IMR-90 (cell line): Measurements from ENCODE around the gene HAGHL. TPM values are rescaled to one million over a fixed set of nuclear protein-coding genes. Genes with fewer than 3 reads are reported as not detected.
"Not testable (repeated sequence)": the region's sequence is repeated elsewhere in the genome, so short reads cannot be mapped to it uniquely, and the experiment has no call there.

Source experiments
- ATAC-seq: fragments of 200-7000 bp; cut with Tn5 transposase; 2 replicates; pipeline ENCODE4 v1.9.1; 2020; ENCODE audit warnings: low read depth, mild to moderate bottlenecking, moderate library complexity
- BruUV-seq: library from RNA; stranded (reverse); fragments of 400-500 nt; replicated peaks from 2 replicates; lab custom pipeline; 2021; lab: Mats Ljungman, UMichigan
- CTCF ChIA-PET: fragments of 300-600 bp; formaldehyde crosslinking; extraction: SDS; loops from one replicate; lab custom pipeline; 2021; ENCODE audit warnings: antibody characterized with exemption; lab: Yijun Ruan, JAX
- POLR2A ChIA-PET: fragments of 300-600 bp; sonication (Branson Sonifier 250); formaldehyde crosslinking; loops from one replicate; lab custom pipeline; 2022; ENCODE audit warnings: antibody characterized with exemption; ENCODE audit not compliant: unreplicated experiment; lab: Charles Lee
- DNase-seq: peaks from one replicate; pipeline ENCODE4 v3.0.0; 2013
- H2AFZ ChIP-seq: replicated peaks from 2 replicates; pipeline ENCODE3; 2013; ENCODE audit warnings: low read length, mild to moderate bottlenecking; ENCODE audit not compliant: poor library complexity
- H2AK5ac ChIP-seq: 2 replicates; pipeline ENCODE4 v1.6.1; 2013; ENCODE audit warnings: low read depth, low read length, inconsistent platforms
- H2AK9ac ChIP-seq: replicated peaks from 2 replicates; pipeline ENCODE3; 2013; ENCODE audit warnings: mild to moderate bottlenecking, low read depth, low read length, moderate library complexity; ENCODE audit not compliant: poor library complexity
- H2BK120ac ChIP-seq: 2 replicates; pipeline ENCODE4 v1.6.1; 2013; ENCODE audit warnings: low read depth, low read length, inconsistent platforms
- H2BK15ac ChIP-seq: 3 replicates; pipeline ENCODE4 v1.6.1; 2013; ENCODE audit warnings: low read depth, low read length, inconsistent platforms
- H2BK20ac ChIP-seq: 2 replicates; pipeline ENCODE4 v1.6.1; 2013; ENCODE audit warnings: low read depth, mild to moderate bottlenecking, inconsistent platforms, low read length, moderate library complexity
- H2BK5ac ChIP-seq: 2 replicates; pipeline ENCODE4 v1.6.1; 2013; ENCODE audit warnings: mild to moderate bottlenecking, low read depth, low read length, inconsistent platforms; ENCODE audit not compliant: poor library complexity, severe bottlenecking
- H3K14ac ChIP-seq: replicated peaks from 2 replicates; pipeline ENCODE4 v1.6.1; 2013; ENCODE audit warnings: low read depth, low read length, inconsistent platforms
- H3K18ac ChIP-seq: 2 replicates; pipeline ENCODE4 v1.6.1; 2013; ENCODE audit warnings: low read depth, low read length, control low read depth
- H3K23ac ChIP-seq: 2 replicates; pipeline ENCODE4 v1.6.1; 2013; ENCODE audit warnings: low read depth, low read length, inconsistent platforms
- H3K27ac ChIP-seq: 2 replicates; pipeline ENCODE4 v1.5.1; 2013; ENCODE audit warnings: mild to moderate bottlenecking, control low read depth, low read length; ENCODE audit not compliant: insufficient read depth
- H3K27me3 ChIP-seq: 2 replicates; pipeline ENCODE4 v1.6.1; 2013; ENCODE audit warnings: low read length; ENCODE audit not compliant: control insufficient read depth, insufficient read depth
- H3K36me3 ChIP-seq: 2 replicates; pipeline ENCODE4 v1.6.1; 2013; ENCODE audit warnings: low read length, mixed read lengths; ENCODE audit not compliant: control insufficient read depth, insufficient read depth
- H3K4ac ChIP-seq: 2 replicates; pipeline ENCODE4 v1.6.1; 2013; ENCODE audit warnings: low read depth, low read length, inconsistent platforms
- H3K4me1 ChIP-seq: 2 replicates; pipeline ENCODE4 v1.6.1; 2013; ENCODE audit warnings: low read length, mixed read lengths; ENCODE audit not compliant: control insufficient read depth, insufficient read depth
- H3K4me2 ChIP-seq: 2 replicates; pipeline ENCODE4 v1.6.1; 2013; ENCODE audit warnings: low read depth, mild to moderate bottlenecking, control low read depth, low read length, moderate library complexity
- H3K4me3 ChIP-seq: 2 replicates; pipeline ENCODE4 v1.5.1; 2013; ENCODE audit warnings: low read depth, mild to moderate bottlenecking, control low read depth, low read length, moderate library complexity; ENCODE audit not compliant: insufficient read depth
- H3K56ac ChIP-seq: 2 replicates; pipeline ENCODE4 v1.6.1; 2013; ENCODE audit warnings: low read length, inconsistent platforms; ENCODE audit not compliant: insufficient read depth; ENCODE audit errors: extremely low read depth
- H3K79me1 ChIP-seq, 2 experiments: 2 replicates each; pipeline ENCODE4 v1.6.1; 2013; ENCODE audit warnings: low read length in 2 of 2, inconsistent platforms in 1 of 2, low read depth in 1 of 2
- H3K9ac ChIP-seq: 2 replicates; pipeline ENCODE4 v1.6.1; 2013; ENCODE audit warnings: low read depth, low read length, control low read depth
- H3K9me1 ChIP-seq: 2 replicates; pipeline ENCODE4 v1.6.1; 2013; ENCODE audit warnings: low read length, inconsistent platforms; ENCODE audit not compliant: insufficient read depth
- H3K9me3 ChIP-seq: 2 replicates; pipeline ENCODE4 v1.6.1; 2013; ENCODE audit warnings: low read length; ENCODE audit not compliant: control insufficient read depth, insufficient read depth
- H4K20me1 ChIP-seq: 2 replicates; pipeline ENCODE4 v1.6.1; 2013; ENCODE audit warnings: low read length, inconsistent platforms; ENCODE audit not compliant: insufficient read depth
- H4K5ac ChIP-seq: 2 replicates; pipeline ENCODE4 v1.6.1; 2013; ENCODE audit warnings: mild to moderate bottlenecking, low read depth, low read length, control low read depth
- H4K8ac ChIP-seq, 2 experiments: 2 replicates each; pipeline ENCODE4 v1.6.1; 2013; ENCODE audit warnings: low read depth in 2 of 2, low read length in 2 of 2, control low read depth in 1 of 2, inconsistent platforms in 1 of 2
- H4K91ac ChIP-seq: 2 replicates; pipeline ENCODE4 v1.6.1; 2013; ENCODE audit warnings: low read depth, low read length, inconsistent platforms; ENCODE audit not compliant: insufficient read depth
- BHLHE40 ChIP-seq: fragments of 150-350 bp; IDR thresholded peaks from 2 replicates; pipeline ENCODE4 v1.6.1; 2016; ENCODE audit warnings: mild to moderate bottlenecking, low read depth, low read length
- CEBPB ChIP-seq: IDR thresholded peaks from 2 replicates; pipeline ENCODE4 v1.6.1; 2012; ENCODE audit warnings: low read depth, low read length, improper control_type of control experiment
- FOS ChIP-seq: fragments of 150-350 bp; IDR thresholded peaks from 2 replicates; pipeline ENCODE4 v1.6.1; 2016; ENCODE audit warnings: low read depth, low read length
- MAZ ChIP-seq: IDR thresholded peaks from 2 replicates; pipeline ENCODE4 v1.6.1; 2012; ENCODE audit warnings: low read depth, mild to moderate bottlenecking, low read length, improper control_type of control experiment, moderate library complexity, borderline replicate concordance
- RAD21 ChIP-seq: IDR thresholded peaks from 2 replicates; pipeline ENCODE4 v1.6.1; 2012; ENCODE audit warnings: low read length, improper control_type of control experiment
- SMC3 ChIP-seq: fragments of 150-350 bp; IDR thresholded peaks from 2 replicates; pipeline ENCODE4 v1.6.1; 2016; ENCODE audit warnings: low read depth, mild to moderate bottlenecking, antibody characterized with exemption, low read length, moderate library complexity
- WGBS, 2 experiments: methylation state at CpG; one replicate each; pipeline versions ENCODE4 v1.1.5 to v1.1.7; 2013; ENCODE audit warnings: missing lambda C conversion rate in 2 of 2; ENCODE audit not compliant: insufficient read length in 1 of 2; ENCODE audit errors: extremely low coverage in 2 of 2; 5-methylcytosine and 5-hydroxymethylcytosine counted together
- dilution Hi-C: fragments of 300-500 bp; cut with HindIII; formaldehyde crosslinking; loops from one replicate; pipeline ENCODE4 v1.14.3; 2018; ENCODE audit warnings: low sequenced_read_pairs; ENCODE audit not compliant: unreplicated experiment
- in situ Hi-C: fragments of 300-500 bp; cut with MboI; formaldehyde crosslinking; loops from 3 replicates; pipeline ENCODE4 v1.14.3; 2019; ENCODE audit warnings: low sequenced_read_pairs, inconsistent platforms, mixed read lengths
- intact Hi-C: fragments of 100-400 bp; cut with micrococcal nuclease; formaldehyde crosslinking; loops from 2 replicates; pipeline ENCODE4 v1.10.0; 2022
- polyA plus RNA-seq, 3 experiments: library from polyadenylated mRNA; depleted of rRNA; stranded (reverse); fragments of >200 nt; gene quantifications; 2 replicates each; pipeline ENCODE4 v1.2.3, GENCODE V29; 2012; ENCODE audit warnings: low replicate concordance in 1 of 3
- total RNA-seq: library from RNA; depleted of rRNA; stranded (reverse); fragments of >200 nt; gene quantifications from 2 replicates; pipeline ENCODE4 v1.2.3, GENCODE V29; 2012
- TF ChIP-seq, protein P1 (sequence below): conservative IDR thresholded peaks from 2 replicates; pipeline ENCODE4 v1.5.1; 2012; ENCODE audit warnings: mild to moderate bottlenecking, low read depth, low read length, improper control_type of control experiment
- TF ChIP-seq, protein P2 (sequence below): fragments of 150-350 bp; IDR thresholded peaks from 2 replicates; pipeline ENCODE4 v1.6.1; 2017; ENCODE audit warnings: mild to moderate bottlenecking, antibody characterized with exemption, low read length, low read depth

HAGHL gene
- total and polyA plus RNA-seq, 2 of the 4 experiments (the other 2 are of a cell fraction) = 3.0 to 12.5 TPM

DNA sequence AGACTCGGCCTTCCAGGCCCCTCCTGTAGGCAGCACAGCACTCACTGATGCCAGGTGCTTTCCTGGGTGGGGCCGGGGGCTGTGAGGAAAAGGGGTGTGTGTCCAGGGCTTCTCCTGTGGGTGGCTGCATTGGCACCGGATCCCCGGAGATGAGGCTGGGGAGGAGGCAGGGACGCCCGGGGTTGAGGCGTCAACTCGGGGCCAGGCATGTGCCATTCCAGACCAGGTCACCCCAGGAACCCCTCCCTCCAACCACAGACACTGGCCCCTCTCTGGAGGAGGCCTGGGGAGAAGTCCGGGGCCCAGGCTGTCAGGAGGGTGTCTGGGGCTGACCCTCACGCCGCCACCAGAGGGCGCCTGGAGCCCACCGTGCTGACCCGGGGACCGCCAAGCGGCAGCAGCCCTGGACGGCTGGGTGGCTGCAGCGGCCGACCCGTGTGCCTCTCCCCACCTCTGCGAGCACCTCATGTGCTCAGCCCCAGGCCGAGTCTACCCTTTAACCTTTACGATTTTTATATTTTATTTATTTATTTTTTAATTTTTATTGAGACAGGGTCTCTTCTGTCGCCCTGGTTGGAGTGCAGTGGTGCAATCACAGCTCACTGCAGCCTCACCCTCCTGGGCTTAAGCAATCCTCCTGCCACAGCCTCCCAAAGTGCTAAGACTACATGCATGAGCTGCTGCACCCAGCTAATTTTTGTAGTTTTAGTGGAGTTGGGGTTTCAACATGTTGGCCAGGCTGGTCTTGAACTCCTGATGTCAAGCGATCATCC lies 15.2 kb upstream of the HAGHL start (continued):
- no peak for TF ChIP-seq BHLHE40
- peak; percentile 30; the same call in 1 of the 2 replicates for TF ChIP-seq MAZ

DNA sequence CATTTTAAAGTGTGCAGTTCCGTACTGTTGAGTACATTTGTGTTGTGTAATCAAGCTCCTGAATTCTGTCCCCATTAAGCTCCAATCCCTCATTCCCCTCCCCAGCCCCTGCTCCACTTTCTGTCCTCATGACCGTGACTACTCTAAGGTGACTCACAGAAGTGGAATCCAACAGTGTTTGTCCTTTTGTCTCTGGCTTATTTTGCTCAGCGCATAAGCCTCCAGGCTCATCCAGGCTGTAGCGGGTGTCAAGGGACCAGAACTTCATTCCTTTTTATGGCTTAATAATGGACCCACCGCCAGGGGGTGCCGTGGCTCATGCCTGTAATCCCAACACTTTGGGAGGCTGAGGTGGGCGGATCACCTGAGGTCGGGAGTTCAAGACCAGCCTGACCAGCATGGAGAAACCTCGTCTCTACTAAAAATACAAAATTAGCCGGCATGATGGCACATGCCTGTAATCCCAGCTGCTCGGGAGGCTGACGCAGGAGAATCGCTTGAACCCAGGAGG lies 14.1 kb upstream of the HAGHL start:
- Histone ChIP-seq H3K4me1 (peaks cover 14% of the 10 kb centered on the region; the same call in 1 of the 2 replicates), H3K79me1 (peaks cover 0 to 12% of the 10 kb centered on the region in 2 experiments; a peak in 1 of 4 replicates), H2AFZ (peak overlapping the region; percentile 19), H4K20me1 (peaks cover 17% of the 10 kb centered on the region)
- 65% methylated on average over 4 of the region's 13 CpGs; no CpG with 5 or more reads in 1 of the 2 experiments for WGBS, 2 experiments
- H3K18ac ChIP-seq, H2AK5ac ChIP-seq, H2BK120ac ChIP-seq, H3K4me3 ChIP-seq, H3K23ac ChIP-seq, H2BK15ac ChIP-seq, BruUV-seq, H3K56ac ChIP-seq, dilution Hi-C loops, H2BK20ac ChIP-seq, H2BK5ac ChIP-seq, H3K14ac ChIP-seq, H4K5ac ChIP-seq, H3K4me2 ChIP-seq, POLR2A ChIA-PET, H2AK9ac ChIP-seq, H3K27me3 ChIP-seq, H4K8ac ChIP-seq, H3K9ac ChIP-seq, H3K4ac ChIP-seq, H3K9me1 ChIP-seq, H3K27ac ChIP-seq, H3K36me3 ChIP-seq, H4K91ac ChIP-seq, H3K9me3 ChIP-seq: not testable (repeated sequence)
- in situ Hi-C loops = loop anchor here (5.0 to 25.0 kb wide), 2 partner anchors 75 to 350 kb away; partner anchors contain the start of genes CHTF18, RPUSD1 and SSTR5
- ATAC-seq (peak; percentile 28), DNase-seq (peak; percentile 96)
- TF ChIP-seq, protein P1, sequence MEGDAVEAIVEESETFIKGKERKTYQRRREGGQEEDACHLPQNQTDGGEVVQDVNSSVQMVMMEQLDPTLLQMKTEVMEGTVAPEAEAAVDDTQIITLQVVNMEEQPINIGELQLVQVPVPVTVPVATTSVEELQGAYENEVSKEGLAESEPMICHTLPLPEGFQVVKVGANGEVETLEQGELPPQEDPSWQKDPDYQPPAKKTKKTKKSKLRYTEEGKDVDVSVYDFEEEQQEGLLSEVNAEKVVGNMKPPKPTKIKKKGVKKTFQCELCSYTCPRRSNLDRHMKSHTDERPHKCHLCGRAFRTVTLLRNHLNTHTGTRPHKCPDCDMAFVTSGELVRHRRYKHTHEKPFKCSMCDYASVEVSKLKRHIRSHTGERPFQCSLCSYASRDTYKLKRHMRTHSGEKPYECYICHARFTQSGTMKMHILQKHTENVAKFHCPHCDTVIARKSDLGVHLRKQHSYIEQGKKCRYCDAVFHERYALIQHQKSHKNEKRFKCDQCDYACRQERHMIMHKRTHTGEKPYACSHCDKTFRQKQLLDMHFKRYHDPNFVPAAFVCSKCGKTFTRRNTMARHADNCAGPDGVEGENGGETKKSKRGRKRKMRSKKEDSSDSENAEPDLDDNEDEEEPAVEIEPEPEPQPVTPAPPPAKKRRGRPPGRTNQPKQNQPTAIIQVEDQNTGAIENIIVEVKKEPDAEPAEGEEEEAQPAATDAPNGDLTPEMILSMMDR = peak; percentile 55
- TF ChIP-seq, protein P2, sequence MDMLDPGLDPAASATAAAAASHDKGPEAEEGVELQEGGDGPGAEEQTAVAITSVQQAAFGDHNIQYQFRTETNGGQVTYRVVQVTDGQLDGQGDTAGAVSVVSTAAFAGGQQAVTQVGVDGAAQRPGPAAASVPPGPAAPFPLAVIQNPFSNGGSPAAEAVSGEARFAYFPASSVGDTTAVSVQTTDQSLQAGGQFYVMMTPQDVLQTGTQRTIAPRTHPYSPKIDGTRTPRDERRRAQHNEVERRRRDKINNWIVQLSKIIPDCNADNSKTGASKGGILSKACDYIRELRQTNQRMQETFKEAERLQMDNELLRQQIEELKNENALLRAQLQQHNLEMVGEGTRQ = peak; percentile 37; the same call in 1 of the 2 replicates
- TF ChIP-seq MAZ (peak; percentile 52; the same call in 1 of the 2 replicates), RAD21 (peak; percentile 33; the same call in 1 of the 2 replicates), CEBPB (peak; percentile 87), FOS (peak; percentile 71), SMC3 (peak; percentile 40)
- intact Hi-C loops = loop anchor here (2.0 to 5.0 kb wide), 3 partner anchors 76 to 342 kb away; partner anchors contain the start of genes CHTF18, RPUSD1 and SOX8
- CTCF ChIA-PET = interaction anchor here (0.8 to 1.3 kb wide), 2 partner anchors 71 to 72 kb away, joined by 3 to 6 read pairs; no protein-coding TSS in a partner anchor
